Liver (tissue), 9 donors: ENCODE data around the gene FTO. TPM values are rescaled to one million over a fixed set of nuclear protein-coding genes. Genes with fewer than 3 reads are reported as not detected.

ENCODE experiments used
- DNase-seq: peaks from one replicate; pipeline ENCODE4 v3.0.0-alpha.2; 2017; ENCODE audit warnings: low spot score
- H3K27ac ChIP-seq, 2 donors: one replicate each; pipeline ENCODE4 v1.7.0; 2013; ENCODE audit warnings: inconsistent platforms in 2 of 2, low read length in 2 of 2, control low read depth in 1 of 2, low read depth in 1 of 2, mild to moderate bottlenecking in 1 of 2
- H3K27me3 ChIP-seq, 4 donors: one replicate each; pipeline versions ENCODE4 v1.6.1 to v1.7.0; 2013; ENCODE audit warnings: low read length in 3 of 4, inconsistent platforms in 1 of 4, mild to moderate bottlenecking in 1 of 4, moderate library complexity in 1 of 4; ENCODE audit not compliant: control insufficient read depth in 4 of 4, insufficient read depth in 4 of 4
- H3K36me3 ChIP-seq, 4 donors: one replicate each; pipeline versions ENCODE4 v1.6.1 to v1.7.0; 2013; ENCODE audit warnings: low read length in 3 of 4, mild to moderate bottlenecking in 3 of 4, low read depth in 1 of 4, moderate library complexity in 1 of 4; ENCODE audit not compliant: control insufficient read depth in 4 of 4, insufficient read depth in 3 of 4
- H3K4me1 ChIP-seq, 4 donors: one replicate each; pipeline versions ENCODE4 v1.6.1 to v1.7.0; 2013; ENCODE audit warnings: low read length in 3 of 4, mild to moderate bottlenecking in 3 of 4, moderate library complexity in 1 of 4; ENCODE audit not compliant: control insufficient read depth in 4 of 4, insufficient read depth in 4 of 4
- H3K4me3 ChIP-seq, 3 donors: one replicate each; pipeline versions ENCODE4 v1.6.1 to v1.7.0; 2013; ENCODE audit warnings: low read length in 3 of 3, control low read depth in 1 of 3, low read depth in 1 of 3, mild to moderate bottlenecking in 1 of 3
- H3K9ac ChIP-seq, 2 donors: one replicate each; pipeline ENCODE4 v1.7.0; 2013; ENCODE audit warnings: low read length in 2 of 2, mild to moderate bottlenecking in 2 of 2, moderate library complexity in 2 of 2, control low read depth in 1 of 2, low read depth in 1 of 2
- H3K9me3 ChIP-seq, 4 donors: one replicate each; pipeline versions ENCODE4 v1.6.1 to v1.7.0; 2013; ENCODE audit warnings: low read length in 3 of 4; ENCODE audit not compliant: control insufficient read depth in 4 of 4
- ATF3 ChIP-seq: IDR thresholded peaks from 2 replicates; pipeline ENCODE4 v1.6.1; 2016; ENCODE audit warnings: antibody characterized with exemption
- CTCF ChIP-seq: fragments of 150-350 bp; IDR thresholded peaks from 2 replicates; pipeline ENCODE4 v1.5.1; 2017; ENCODE audit warnings: improper control_type of control experiment, low read depth, low read length; ENCODE audit not compliant: missing input control
- EGR1 ChIP-seq, 2 donors: IDR thresholded peaks; 2 replicates each; pipeline ENCODE4 v1.6.1; 2016 to 2018; ENCODE audit warnings: antibody characterized with exemption in 2 of 2, low read depth in 2 of 2
- FOXA1 ChIP-seq: IDR thresholded peaks from 2 replicates; pipeline ENCODE4 v1.6.1; 2016; ENCODE audit warnings: antibody characterized with exemption
- FOXA2 ChIP-seq: IDR thresholded peaks from 2 replicates; pipeline ENCODE4 v1.6.1; 2016; ENCODE audit warnings: antibody characterized with exemption
- GABPA ChIP-seq, 2 donors: IDR thresholded peaks in 1 of 2; conservative IDR thresholded peaks in 1 of 2; 2 replicates each; pipeline ENCODE4 v1.6.1; 2016; ENCODE audit warnings: antibody characterized with exemption in 2 of 2, mild to moderate bottlenecking in 1 of 2, moderate library complexity in 1 of 2
- HNF4A ChIP-seq, 2 donors: conservative IDR thresholded peaks; 2 replicates each; pipeline ENCODE4 v1.6.1; 2016; ENCODE audit warnings: antibody characterized with exemption in 2 of 2, mild to moderate bottlenecking in 2 of 2
- HNF4G ChIP-seq: IDR thresholded peaks from 2 replicates; pipeline ENCODE4 v1.6.1; 2016; ENCODE audit warnings: antibody characterized with exemption
- JUND ChIP-seq, 2 donors: IDR thresholded peaks; 2 replicates each; pipeline ENCODE4 v1.6.1; 2016; ENCODE audit warnings: antibody characterized with exemption in 2 of 2
- MAX ChIP-seq: IDR thresholded peaks from 2 replicates; pipeline ENCODE4 v1.6.1; 2016; ENCODE audit warnings: antibody characterized with exemption
- NR2F2 ChIP-seq: IDR thresholded peaks from 2 replicates; pipeline ENCODE4 v1.6.1; 2016; ENCODE audit warnings: antibody characterized with exemption
- RAD21 ChIP-seq, 2 donors: IDR thresholded peaks; 2 replicates each; pipeline ENCODE4 v1.6.1; 2016; ENCODE audit warnings: antibody characterized with exemption in 2 of 2, mild to moderate bottlenecking in 2 of 2
- REST ChIP-seq: IDR thresholded peaks from 2 replicates; pipeline ENCODE4 v1.6.1; 2016; ENCODE audit warnings: antibody characterized with exemption, mild to moderate bottlenecking
- RXRA ChIP-seq, 2 donors: IDR thresholded peaks; 2 replicates each; pipeline ENCODE4 v1.6.1; 2017 to 2018; ENCODE audit warnings: antibody characterized with exemption in 2 of 2, mild to moderate bottlenecking in 1 of 2
- SP1 ChIP-seq: IDR thresholded peaks from 2 replicates; pipeline ENCODE4 v1.6.1; 2018; ENCODE audit warnings: antibody characterized with exemption, mild to moderate bottlenecking
- TAF1 ChIP-seq: conservative IDR thresholded peaks from 2 replicates; pipeline ENCODE4 v1.6.1; 2016; ENCODE audit warnings: antibody characterized with exemption, mild to moderate bottlenecking
- YY1 ChIP-seq: IDR thresholded peaks from 2 replicates; pipeline ENCODE4 v1.6.1; 2016; ENCODE audit warnings: antibody characterized with exemption, mild to moderate bottlenecking
- ZBTB33 ChIP-seq: IDR thresholded peaks from 2 replicates; pipeline ENCODE4 v1.6.1; 2016; ENCODE audit warnings: antibody characterized with exemption
- WGBS: extraction: QIAGEN DNeasy Blood & Tissue Kit; methylation state at CpG from one replicate; pipeline ENCODE4 v1.1.7; 2013; 5-methylcytosine and 5-hydroxymethylcytosine counted together
- polyA plus RNA-seq, 2 donors: library from polyadenylated mRNA; stranded (reverse) in 1 of 2; unstranded in 1 of 2; fragments of 200-250 nt in 1 of 2; fragments of >200 nt in 1 of 2; fragmentation: Nextera tagmentation in 1 of 2; extraction: Ambion mirVana in 1 of 2; gene quantifications; one replicate each; pipeline versions ENCODE4 v1.2.1 to v1.2.3, GENCODE V29; 2013 to 2015
- total RNA-seq, 2 donors: library from RNA; depleted of rRNA; stranded (reverse); fragments of >200 nt; gene quantifications; one replicate each; pipeline ENCODE4 v1.2.3, GENCODE V29; 2014
- donor health status: healthy.
- donor health status: healthy.
- donor health status: healthy.
- donor health status: healthy.
- donor health status: healthy.

FTO gene
- total and polyA plus RNA-seq, 4 donors: 12.0 to 54.2 (median 24.6) TPM

GRCh38 chr16:54110016-54110981 is 406.3 kb downstream of the FTO start:
- no peak overlapping the region for H3K9ac ChIP-seq
- H3K4me1 ChIP-seq: no peaks in the 10 kb centered on the region
- no peaks in the 10 kb centered on the region for H3K9me3 ChIP-seq
- no peaks in the 10 kb centered on the region for H3K27me3 ChIP-seq
- TF ChIP-seq TAF1 (no peak), CTCF (no peak), GABPA (IDR thresholded peaks at IDR 0.05 in 1 of 2, conservative IDR thresholded peaks at IDR 0.05 in 1 of 2) (no peak), FOXA1 (no peak), RXRA (IDR thresholded peaks at IDR 0.05) (no peak), HNF4A (conservative IDR thresholded peaks at IDR 0.05) (no peak), FOXA2 (no peak), MAX (no peak), RAD21 (IDR thresholded peaks at IDR 0.05) (no peak), ATF3 (no peak), JUND (IDR thresholded peaks at IDR 0.05) (no peak), ZBTB33 (no peak), NR2F2 (no peak), REST (no peak), SP1 (no peak), HNF4G (no peak), YY1 (no peak), EGR1 (IDR thresholded peaks at IDR 0.05; ENCODE audit: low read depth in 2 of 2) (no peak)
- H3K27ac ChIP-seq: no peak overlapping the region
- WGBS: 93% methylated on average over 16 of the region's 16 CpGs
- H3K36me3 ChIP-seq: peaks cover 0 to 11% (median 5%) of the 10 kb centered on the region in 4 donors
- H3K4me3 ChIP-seq: no peak overlapping the region
- no peak for DNase-seq
